HepG2 (cell line): Measurements from ENCODE around the gene FEV. TPM values are rescaled to one million over a fixed set of nuclear protein-coding genes. Genes with fewer than 3 reads are reported as not detected.

Experiments used
- ATAC-seq: fragments of 200-7000 bp; cut with Tn5 transposase; 3 replicates; pipeline ENCODE4 v1.9.1; 2020; ENCODE audit warnings: mild to moderate bottlenecking, moderate library complexity
- BruUV-seq: library from RNA; stranded (reverse); fragments of 400-500 nt; replicated peaks from 2 replicates; lab custom pipeline; 2021; lab: Mats Ljungman, UMichigan
- CTCF ChIA-PET: fragments of 300-600 bp; formaldehyde crosslinking; extraction: SDS; loops from one replicate; lab custom pipeline; 2021; ENCODE audit warnings: low total read pairs, inconsistent platforms, low intra/inter-chr PET ratio; lab: Yijun Ruan, JAX
- POLR2A ChIA-PET: fragments of 350-600 bp; sonication (Branson Sonifier 250); formaldehyde crosslinking; loops from one replicate; lab custom pipeline; 2020; ENCODE audit warnings: antibody characterized with exemption, inconsistent platforms; lab: Yijun Ruan, JAX
- DNase-seq: peaks from one replicate; pipeline ENCODE4 v3.0.0-alpha.2; 2015; ENCODE audit warnings: low spot score
- FAIRE-seq: peaks from 3 replicates; lab custom pipeline; 2011; peaks lifted over from hg19 to GRCh38; lab: Jason Lieb, UNC
- H2AFZ ChIP-seq: one replicate; pipeline ENCODE4 v1.6.1; 2011; ENCODE audit warnings: low read length, inconsistent platforms
- H3K27ac ChIP-seq: fragments of 300-600 bp; 3 replicates; pipeline ENCODE4 v1.8.0; 2011; ENCODE audit warnings: mixed run types, mild to moderate bottlenecking, mixed read lengths, low read length, inconsistent platforms; ENCODE audit not compliant: insufficient read depth; ENCODE audit errors: extremely low read length
- H3K27me3 ChIP-seq, 2 experiments: fragments of 200-600 bp in 1 of 2; 2 replicates in 1 of 2; 3 replicates in 1 of 2; pipeline versions ENCODE4 v1.6.0 to v1.8.0; 2011; ENCODE audit warnings: low read length in 2 of 2, mild to moderate bottlenecking in 2 of 2, moderate library complexity in 2 of 2, inconsistent platforms in 1 of 2; ENCODE audit not compliant: insufficient read depth in 2 of 2, control insufficient read depth in 1 of 2
- H3K36me3 ChIP-seq, 2 experiments: fragments of 200-600 bp in 1 of 2; replicated peaks in 1 of 2; 2 replicates in 1 of 2; 3 replicates in 1 of 2; pipeline versions ENCODE4 v1.5.1 to v1.8.0; 2011; ENCODE audit warnings: low read length in 2 of 2, inconsistent platforms in 1 of 2; ENCODE audit not compliant: insufficient read depth in 2 of 2, control insufficient read depth in 1 of 2
- H3K4me1 ChIP-seq: 2 replicates; pipeline ENCODE4 v1.5.1; 2012; ENCODE audit warnings: low read length, inconsistent platforms; ENCODE audit not compliant: insufficient read depth
- H3K4me2 ChIP-seq: 2 replicates; pipeline ENCODE4 v1.6.0; 2011; ENCODE audit warnings: low read depth, low read length, inconsistent platforms
- H3K4me3 ChIP-seq, 3 experiments: fragments of 200-600 bp in 1 of 3; sonication (generic), shearing (Covaris generic) in 1 of 3; replicated peaks in 1 of 3; 2 replicates each; pipeline ENCODE4 v1.5.1; 2011 to 2016; ENCODE audit warnings: low read length in 3 of 3, inconsistent platforms in 2 of 3, low read depth in 2 of 3, mild to moderate bottlenecking in 2 of 3, control low read depth in 1 of 3, mixed read lengths in 1 of 3; ENCODE audit not compliant: insufficient read depth in 1 of 3
- H3K79me2 ChIP-seq: one replicate; pipeline ENCODE4 v1.6.1; 2011; ENCODE audit warnings: low read length, inconsistent platforms; ENCODE audit not compliant: insufficient read depth
- H3K9ac ChIP-seq: 2 replicates; pipeline ENCODE4 v1.6.0; 2011; ENCODE audit warnings: mild to moderate bottlenecking, low read depth, low read length, inconsistent platforms; ENCODE audit not compliant: insufficient read depth
- H3K9me3 ChIP-seq: 2 replicates; pipeline ENCODE4 v1.5.1; 2012; ENCODE audit warnings: mild to moderate bottlenecking, low read length
- H4K20me1 ChIP-seq: 2 replicates; pipeline ENCODE4 v1.6.0; 2011; ENCODE audit warnings: inconsistent platforms, mild to moderate bottlenecking, low read length, moderate library complexity; ENCODE audit not compliant: insufficient read depth
- EZH2 ChIP-seq: conservative IDR thresholded peaks from 2 replicates; pipeline ENCODE4 v1.6.1; 2012; ENCODE audit warnings: mild to moderate bottlenecking, low read depth, low read length, moderate library complexity
- FOXA3 ChIP-seq: IDR thresholded peaks from 2 replicates; pipeline ENCODE4 v1.6.1; 2016; ENCODE audit warnings: missing genetic modification reagents, missing compliant biosample characterization
- NFE2L1 ChIP-seq: sonication (generic); formaldehyde crosslinking; IDR thresholded peaks from 2 replicates; pipeline ENCODE4 v1.4.0; 2020; ENCODE audit warnings: missing genetic modification reagents, mild to moderate bottlenecking, borderline replicate concordance
- PHB2 ChIP-seq: fragments of 450-650 bp; IDR thresholded peaks from 2 replicates; pipeline ENCODE4 v1.6.1; 2018; ENCODE audit not compliant: partially characterized antibody
- SIX4 ChIP-seq: sonication (generic); formaldehyde crosslinking; IDR thresholded peaks from 2 replicates; pipeline ENCODE4 v1.4.0; 2020; ENCODE audit warnings: missing genetic modification reagents
- SMARCE1 ChIP-seq: fragments of 450-650 bp; IDR thresholded peaks from 2 replicates; pipeline ENCODE4 v1.6.1; 2017; ENCODE audit warnings: borderline replicate concordance
- TBX2 ChIP-seq: sonication (generic); formaldehyde crosslinking; IDR thresholded peaks from 2 replicates; pipeline ENCODE4 v1.5.0; 2020; ENCODE audit warnings: missing genetic modification reagents, mild to moderate bottlenecking, borderline replicate concordance
- ZNF558 ChIP-seq: sonication (generic); formaldehyde crosslinking; IDR thresholded peaks from 2 replicates; pipeline ENCODE4 v1.9.0; 2022; ENCODE audit warnings: mild to moderate bottlenecking, missing genetic modification reagents, borderline replicate concordance
- ZNF570 ChIP-seq: sonication (generic); formaldehyde crosslinking; IDR thresholded peaks from 2 replicates; pipeline ENCODE4 v1.4.0; 2020; ENCODE audit warnings: mild to moderate bottlenecking, missing genetic modification reagents, borderline replicate concordance
- ZNF639 ChIP-seq: conservative IDR thresholded peaks from 2 replicates; pipeline ENCODE4 v1.6.1; 2018; ENCODE audit warnings: missing genetic modification reagents
- ZSCAN30 ChIP-seq: sonication (generic); formaldehyde crosslinking; IDR thresholded peaks from 2 replicates; pipeline ENCODE4 v1.5.0; 2020; ENCODE audit warnings: mild to moderate bottlenecking, missing genetic modification reagents
- WGBS: methylation state at CpG from one replicate; pipeline ENCODE4 v1.1.6; 2017; ENCODE audit warnings: low lambda C conversion rate; 5-methylcytosine and 5-hydroxymethylcytosine counted together
- in situ Hi-C: cut with HindIII; loops from 2 replicates; pipeline ENCODE4 v1.10.0; 2017; ENCODE audit warnings: low pct_unique_long_range_greater_than_20kb; ENCODE audit not compliant: extremely low pct_ligation_motif_present
- intact Hi-C: fragments of 100-400 bp; cut with micrococcal nuclease; formaldehyde crosslinking; loops from one replicate; pipeline ENCODE4 v1.10.0; 2022; ENCODE audit not compliant: unreplicated experiment
- polyA plus RNA-seq, 8 experiments: library from polyadenylated mRNA; depleted of rRNA in 3 of 8; stranded (reverse) in 7 of 8; unstranded in 1 of 8; fragments of >200 nt; fragmentation: Illumina TruSeq in 4 of 8; extraction: Trizol in 4 of 8; gene quantifications; 2 replicates each; pipeline versions ENCODE4 v1.2.1 to v1.2.3, GENCODE V29; 2011 to 2016; ENCODE audit warnings: low read depth in 4 of 8, missing spikeins in 1 of 8, mixed read lengths in 1 of 8; ENCODE audit not compliant: insufficient read depth in 1 of 8
- total RNA-seq, 5 experiments: library from RNA; depleted of rRNA; stranded (reverse); fragments of >200 nt; fragmentation: Illumina TruSeq; extraction: Trizol; gene quantifications; 2 replicates each; pipeline ENCODE4 v1.2.3, GENCODE V29; 2016; ENCODE audit warnings: low read depth in 1 of 5
- TF ChIP-seq, protein P1 (sequence below): sonication (generic); formaldehyde crosslinking; IDR thresholded peaks from 2 replicates; pipeline ENCODE4 v1.4.0; 2020; ENCODE audit warnings: missing genetic modification reagents, borderline replicate concordance
- TF ChIP-seq, protein P2 (sequence below): sonication (generic); formaldehyde crosslinking; IDR thresholded peaks from 2 replicates; pipeline ENCODE4 v1.4.0; 2020; ENCODE audit warnings: low read depth, mild to moderate bottlenecking, missing genetic modification reagents

The FEV gene
- total and polyA plus RNA-seq, 2 of the 13 experiments (the other 11 are each of a cell fraction or from before 2014, with no cell fraction given), result not detected

- H3K4me1 ChIP-seq, result peaks cover 11% of the 10 kb centered on the region; the same call in 1 of the 2 replicates
- CTCF ChIA-PET, result no interaction called here
- ATAC-seq, result no peak
- no TSS peak for BruUV-seq
- no peaks in the 10 kb centered on the region for H3K79me2 ChIP-seq
- H2AFZ ChIP-seq, result no peak overlapping the region
- no peak for DNase-seq
- no peaks in the 10 kb centered on the region for H3K9me3 ChIP-seq
- TF ChIP-seq SIX4 (CRISPR knock-in tag), result no peak
- no peak for TF ChIP-seq ZNF558 (CRISPR knock-in tag)
- TF ChIP-seq ZNF570 (CRISPR knock-in tag), result no peak
- TF ChIP-seq EZH2, result peak; percentile 60
- TF ChIP-seq NFE2L1 (CRISPR knock-in tag), result no peak
- TF ChIP-seq ZSCAN30, result no peak
- H3K36me3 ChIP-seq, result no peaks in the 10 kb centered on the region
- POLR2A ChIA-PET, result no interaction called here
- no peak for FAIRE-seq
- no peak overlapping the region for H3K9ac ChIP-seq
- H3K4me2 ChIP-seq, result no peak overlapping the region
- WGBS, result 22% methylated on average over 45 of the region's 50 CpGs
- peaks cover 42 to 85% of the 10 kb centered on the region in 2 experiments for H3K27me3 ChIP-seq
- H4K20me1 ChIP-seq, result peaks cover 10% of the 10 kb centered on the region; the same call in 1 of the 2 replicates
- in situ Hi-C loops (no loop called here), intact Hi-C loops (loop anchor here (10.0 kb wide), 1 partner anchor 120 kb away; no protein-coding TSS in a partner anchor)
- H3K27ac ChIP-seq, result no peak overlapping the region
- H3K4me3 ChIP-seq, result no peak overlapping the region
Observed at GRCh38 chr2:218984239-218985020, 554 bp downstream of the FEV start.

- no TSS peak for BruUV-seq
- no peaks in the 10 kb centered on the region for H3K9me3 ChIP-seq
- H3K4me3 ChIP-seq, result no peak overlapping the region
- ChIA-PET POLR2A (no interaction called here), CTCF (no interaction called here)
- intact Hi-C loops, result loop anchor here (10.0 kb wide), 1 partner anchor 119 kb away; no protein-coding TSS in a partner anchor
- H4K20me1 ChIP-seq, result peaks cover 10% of the 10 kb centered on the region; the same call in 1 of the 2 replicates
- no peak overlapping the region for H3K9ac ChIP-seq
- in situ Hi-C loops, result no loop called here
- H3K27ac ChIP-seq, result no peak overlapping the region
- WGBS, result 33% methylated on average over 10 of the region's 10 CpGs
- no peaks in the 10 kb centered on the region for H3K79me2 ChIP-seq
- H3K4me2 ChIP-seq, result no peak overlapping the region
- peaks cover 11% of the 10 kb centered on the region; the same call in 1 of the 2 replicates for H3K4me1 ChIP-seq
- DNase-seq (no peak), ATAC-seq (no peak), FAIRE-seq (no peak)
- peaks cover 40 to 82% of the 10 kb centered on the region in 2 experiments for H3K27me3 ChIP-seq
- H2AFZ ChIP-seq, result no peak overlapping the region
- H3K36me3 ChIP-seq, result no peaks in the 10 kb centered on the region
- TF ChIP-seq ZNF639 (CRISPR knock-in tag), result no peak
- TF ChIP-seq PHB2, result no peak
- TF ChIP-seq, protein P1, sequence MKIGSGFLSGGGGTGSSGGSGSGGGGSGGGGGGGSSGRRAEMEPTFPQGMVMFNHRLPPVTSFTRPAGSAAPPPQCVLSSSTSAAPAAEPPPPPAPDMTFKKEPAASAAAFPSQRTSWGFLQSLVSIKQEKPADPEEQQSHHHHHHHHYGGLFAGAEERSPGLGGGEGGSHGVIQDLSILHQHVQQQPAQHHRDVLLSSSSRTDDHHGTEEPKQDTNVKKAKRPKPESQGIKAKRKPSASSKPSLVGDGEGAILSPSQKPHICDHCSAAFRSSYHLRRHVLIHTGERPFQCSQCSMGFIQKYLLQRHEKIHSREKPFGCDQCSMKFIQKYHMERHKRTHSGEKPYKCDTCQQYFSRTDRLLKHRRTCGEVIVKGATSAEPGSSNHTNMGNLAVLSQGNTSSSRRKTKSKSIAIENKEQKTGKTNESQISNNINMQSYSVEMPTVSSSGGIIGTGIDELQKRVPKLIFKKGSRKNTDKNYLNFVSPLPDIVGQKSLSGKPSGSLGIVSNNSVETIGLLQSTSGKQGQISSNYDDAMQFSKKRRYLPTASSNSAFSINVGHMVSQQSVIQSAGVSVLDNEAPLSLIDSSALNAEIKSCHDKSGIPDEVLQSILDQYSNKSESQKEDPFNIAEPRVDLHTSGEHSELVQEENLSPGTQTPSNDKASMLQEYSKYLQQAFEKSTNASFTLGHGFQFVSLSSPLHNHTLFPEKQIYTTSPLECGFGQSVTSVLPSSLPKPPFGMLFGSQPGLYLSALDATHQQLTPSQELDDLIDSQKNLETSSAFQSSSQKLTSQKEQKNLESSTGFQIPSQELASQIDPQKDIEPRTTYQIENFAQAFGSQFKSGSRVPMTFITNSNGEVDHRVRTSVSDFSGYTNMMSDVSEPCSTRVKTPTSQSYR (CRISPR knock-in tag), result no peak
- TF ChIP-seq TBX2 (CRISPR knock-in tag), result no peak
- TF ChIP-seq FOXA3 (CRISPR knock-in tag), result no peak
- TF ChIP-seq SMARCE1, result no peak
- TF ChIP-seq, protein P2, sequence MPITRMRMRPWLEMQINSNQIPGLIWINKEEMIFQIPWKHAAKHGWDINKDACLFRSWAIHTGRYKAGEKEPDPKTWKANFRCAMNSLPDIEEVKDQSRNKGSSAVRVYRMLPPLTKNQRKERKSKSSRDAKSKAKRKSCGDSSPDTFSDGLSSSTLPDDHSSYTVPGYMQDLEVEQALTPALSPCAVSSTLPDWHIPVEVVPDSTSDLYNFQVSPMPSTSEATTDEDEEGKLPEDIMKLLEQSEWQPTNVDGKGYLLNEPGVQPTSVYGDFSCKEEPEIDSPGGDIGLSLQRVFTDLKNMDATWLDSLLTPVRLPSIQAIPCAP, result no peak
Observed at GRCh38 chr2:218983934-218984238, 1.1 kb downstream of the FEV start.
